HepG2 (cell line): ENCODE data around the gene SYT13. TPM values are rescaled to one million over a fixed set of nuclear protein-coding genes. Genes with fewer than 3 reads are reported as not detected.

Experiments
- ATAC-seq: fragments of 200-7000 bp; cut with Tn5 transposase; 3 replicates; pipeline ENCODE4 v1.9.1; 2020; ENCODE audit warnings: mild to moderate bottlenecking, moderate library complexity
- BruUV-seq: library from RNA; stranded (reverse); fragments of 400-500 nt; replicated peaks from 2 replicates; lab custom pipeline; 2021; lab: Mats Ljungman, UMichigan
- CTCF ChIA-PET: fragments of 300-600 bp; formaldehyde crosslinking; extraction: SDS; loops from one replicate; lab custom pipeline; 2021; ENCODE audit warnings: low total read pairs, inconsistent platforms, low intra/inter-chr PET ratio; lab: Yijun Ruan, JAX
- POLR2A ChIA-PET: fragments of 350-600 bp; sonication (Branson Sonifier 250); formaldehyde crosslinking; loops from one replicate; lab custom pipeline; 2020; ENCODE audit warnings: antibody characterized with exemption, inconsistent platforms; lab: Yijun Ruan, JAX
- DNase-seq: peaks from one replicate; pipeline ENCODE4 v3.0.0-alpha.2; 2015; ENCODE audit warnings: low spot score
- FAIRE-seq: peaks from 3 replicates; lab custom pipeline; 2011; peaks lifted over from hg19 to GRCh38; lab: Jason Lieb, UNC
- H2AFZ ChIP-seq: one replicate; pipeline ENCODE4 v1.6.1; 2011; ENCODE audit warnings: low read length, inconsistent platforms
- H3K27ac ChIP-seq: fragments of 300-600 bp; 3 replicates; pipeline ENCODE4 v1.8.0; 2011; ENCODE audit warnings: mixed run types, mild to moderate bottlenecking, mixed read lengths, low read length, inconsistent platforms; ENCODE audit not compliant: insufficient read depth; ENCODE audit errors: extremely low read length
- H3K27me3 ChIP-seq, 2 experiments: fragments of 200-600 bp in 1 of 2; 2 replicates in 1 of 2; 3 replicates in 1 of 2; pipeline versions ENCODE4 v1.6.0 to v1.8.0; 2011; ENCODE audit warnings: low read length in 2 of 2, mild to moderate bottlenecking in 2 of 2, moderate library complexity in 2 of 2, inconsistent platforms in 1 of 2; ENCODE audit not compliant: insufficient read depth in 2 of 2, control insufficient read depth in 1 of 2
- H3K36me3 ChIP-seq, 2 experiments: fragments of 200-600 bp in 1 of 2; replicated peaks in 1 of 2; 2 replicates in 1 of 2; 3 replicates in 1 of 2; pipeline versions ENCODE4 v1.5.1 to v1.8.0; 2011; ENCODE audit warnings: low read length in 2 of 2, inconsistent platforms in 1 of 2; ENCODE audit not compliant: insufficient read depth in 2 of 2, control insufficient read depth in 1 of 2
- H3K4me1 ChIP-seq: 2 replicates; pipeline ENCODE4 v1.5.1; 2012; ENCODE audit warnings: low read length, inconsistent platforms; ENCODE audit not compliant: insufficient read depth
- H3K4me2 ChIP-seq: 2 replicates; pipeline ENCODE4 v1.6.0; 2011; ENCODE audit warnings: low read depth, low read length, inconsistent platforms
- H3K4me3 ChIP-seq, 3 experiments: fragments of 200-600 bp in 1 of 3; sonication (generic), shearing (Covaris generic) in 1 of 3; replicated peaks in 1 of 3; 2 replicates each; pipeline ENCODE4 v1.5.1; 2011 to 2016; ENCODE audit warnings: low read length in 3 of 3, inconsistent platforms in 2 of 3, low read depth in 2 of 3, mild to moderate bottlenecking in 2 of 3, control low read depth in 1 of 3, mixed read lengths in 1 of 3; ENCODE audit not compliant: insufficient read depth in 1 of 3
- H3K79me2 ChIP-seq: one replicate; pipeline ENCODE4 v1.6.1; 2011; ENCODE audit warnings: low read length, inconsistent platforms; ENCODE audit not compliant: insufficient read depth
- H3K9ac ChIP-seq: 2 replicates; pipeline ENCODE4 v1.6.0; 2011; ENCODE audit warnings: mild to moderate bottlenecking, low read depth, low read length, inconsistent platforms; ENCODE audit not compliant: insufficient read depth
- H3K9me3 ChIP-seq: 2 replicates; pipeline ENCODE4 v1.5.1; 2012; ENCODE audit warnings: mild to moderate bottlenecking, low read length
- H4K20me1 ChIP-seq: 2 replicates; pipeline ENCODE4 v1.6.0; 2011; ENCODE audit warnings: inconsistent platforms, mild to moderate bottlenecking, low read length, moderate library complexity; ENCODE audit not compliant: insufficient read depth
- ATF6 ChIP-seq: sonication (generic); formaldehyde crosslinking; conservative IDR thresholded peaks from 2 replicates; pipeline ENCODE4 v1.4.0; 2020; ENCODE audit warnings: missing genetic modification reagents
- GATAD1 ChIP-seq: IDR thresholded peaks from 2 replicates; pipeline ENCODE4 v1.6.1; 2016; ENCODE audit warnings: missing genetic modification reagents, missing compliant biosample characterization
- PAX8 ChIP-seq: sonication (generic); formaldehyde crosslinking; IDR thresholded peaks from 2 replicates; pipeline ENCODE4 v1.8.0; 2022; ENCODE audit warnings: mild to moderate bottlenecking, missing genetic modification reagents, borderline replicate concordance
- ZBTB40 ChIP-seq, 2 experiments: fragments of 450-650 bp in 1 of 2; sonication (generic) in 1 of 2; formaldehyde crosslinking in 1 of 2; IDR thresholded peaks; 2 replicates each; pipeline versions ENCODE4 v1.6.1 to v1.8.0; 2016 to 2022; ENCODE audit warnings: antibody characterized with exemption in 1 of 2, mild to moderate bottlenecking in 1 of 2, missing genetic modification reagents in 1 of 2
- ZEB1 ChIP-seq: IDR thresholded peaks from 2 replicates; pipeline ENCODE4 v1.6.1; 2012; ENCODE audit warnings: mild to moderate bottlenecking, low read depth, inconsistent platforms; ENCODE audit not compliant: insufficient replicate concordance
- ZNF512B ChIP-seq: sonication (generic); formaldehyde crosslinking; IDR thresholded peaks from 2 replicates; pipeline ENCODE4 v1.5.1; 2020; ENCODE audit warnings: missing genetic modification reagents, mild to moderate bottlenecking, borderline replicate concordance
- ZNF777 ChIP-seq: sonication (generic); formaldehyde crosslinking; IDR thresholded peaks from 2 replicates; pipeline ENCODE4 v1.4.0; 2020; ENCODE audit warnings: missing genetic modification reagents
- WGBS: methylation state at CpG from one replicate; pipeline ENCODE4 v1.1.6; 2017; ENCODE audit warnings: low lambda C conversion rate; 5-methylcytosine and 5-hydroxymethylcytosine counted together
- in situ Hi-C: cut with HindIII; loops from 2 replicates; pipeline ENCODE4 v1.10.0; 2017; ENCODE audit warnings: low pct_unique_long_range_greater_than_20kb; ENCODE audit not compliant: extremely low pct_ligation_motif_present
- intact Hi-C: fragments of 100-400 bp; cut with micrococcal nuclease; formaldehyde crosslinking; loops from one replicate; pipeline ENCODE4 v1.10.0; 2022; ENCODE audit not compliant: unreplicated experiment
- polyA plus RNA-seq, 8 experiments: library from polyadenylated mRNA; depleted of rRNA in 3 of 8; stranded (reverse) in 7 of 8; unstranded in 1 of 8; fragments of >200 nt; fragmentation: Illumina TruSeq in 4 of 8; extraction: Trizol in 4 of 8; gene quantifications; 2 replicates each; pipeline versions ENCODE4 v1.2.1 to v1.2.3, GENCODE V29; 2011 to 2016; ENCODE audit warnings: low read depth in 4 of 8, missing spikeins in 1 of 8, mixed read lengths in 1 of 8; ENCODE audit not compliant: insufficient read depth in 1 of 8
- total RNA-seq, 5 experiments: library from RNA; depleted of rRNA; stranded (reverse); fragments of >200 nt; fragmentation: Illumina TruSeq; extraction: Trizol; gene quantifications; 2 replicates each; pipeline ENCODE4 v1.2.3, GENCODE V29; 2016; ENCODE audit warnings: low read depth in 1 of 5

Gene SYT13
- total and polyA plus RNA-seq, 2 of the 13 experiments (the other 11 are each of a cell fraction or from before 2014, with no cell fraction given) = 0.02 to 0.13 TPM

- H3K4me3 ChIP-seq = no peak overlapping the region
- no peak overlapping the region for H3K27ac ChIP-seq
- no peaks in the 10 kb centered on the region for H3K36me3 ChIP-seq
- 32% methylated on average over 5 of the region's 15 CpGs for WGBS
- peaks cover 5 to 36% of the 10 kb centered on the region in 2 experiments; a peak in 3 of 5 replicates for H3K27me3 ChIP-seq
- POLR2A ChIA-PET = no interaction called here
- DNase-seq = no peak
- CTCF ChIA-PET = no interaction called here
- ATAC-seq = no peak
- no peaks in the 10 kb centered on the region for H3K4me1 ChIP-seq
- no peaks in the 10 kb centered on the region for H3K9me3 ChIP-seq
- H2AFZ ChIP-seq = no peak overlapping the region
- in situ Hi-C loops (no loop called here), intact Hi-C loops (no loop called here)
- H3K4me2 ChIP-seq = no peak overlapping the region
- no peaks in the 10 kb centered on the region for H4K20me1 ChIP-seq
- no TSS peak for BruUV-seq
- no peak for FAIRE-seq
- no peaks in the 10 kb centered on the region for H3K79me2 ChIP-seq
- H3K9ac ChIP-seq = no peak overlapping the region
- TF ChIP-seq ZBTB40 (IDR thresholded peaks at IDR 0.05) (no peak), ZBTB40 (CRISPR knock-in tag; IDR thresholded peaks at IDR 0.05) (no peak), ZEB1 (no peak), PAX8 (CRISPR knock-in tag) (no peak), ZNF777 (CRISPR knock-in tag) (no peak), GATAD1 (no peak), ATF6 (CRISPR knock-in tag) (no peak), ZNF512B (CRISPR knock-in tag) (no peak)
Measured at GRCh38 chr11:45304111-45304991, 18.2 kb upstream of the SYT13 start.
